Keratinocyte (primary cell): Measurements from ENCODE around the gene KRTAP4-4. TPM values are rescaled to one million over a fixed set of nuclear protein-coding genes. Genes with fewer than 3 reads are reported as not detected.

Experiments
- DNase-seq: peaks from one replicate; pipeline ENCODE4 v3.0.0-alpha.2; 2011; ENCODE audit warnings: low read depth, missing footprints, low spot score
- FAIRE-seq: peaks from 2 replicates; lab custom pipeline; 2011; peaks lifted over from hg19 to GRCh38; lab: Jason Lieb, UNC
- H2AFZ ChIP-seq: 2 replicates; pipeline ENCODE4 v1.6.0; 2012; ENCODE audit warnings: low read length, control low read depth, inconsistent platforms; ENCODE audit not compliant: control insufficient read depth
- H3K27ac ChIP-seq: 2 replicates; pipeline ENCODE4 v1.5.1; 2011; ENCODE audit warnings: low read length; ENCODE audit not compliant: control insufficient read depth, insufficient read depth
- H3K27me3 ChIP-seq: 3 replicates; pipeline ENCODE4 v1.6.0; 2011; ENCODE audit warnings: low read length; ENCODE audit not compliant: control insufficient read depth, insufficient read depth; ENCODE audit errors: extremely low read depth
- H3K36me3 ChIP-seq, 2 experiments: 2 replicates in 1 of 2; 3 replicates in 1 of 2; pipeline ENCODE4 v1.5.1; 2011; ENCODE audit warnings: low read length in 2 of 2, mild to moderate bottlenecking in 1 of 2; ENCODE audit not compliant: control insufficient read depth in 2 of 2, insufficient read depth in 2 of 2; ENCODE audit errors: extremely low read depth in 1 of 2
- H3K4me1 ChIP-seq: 3 replicates; pipeline ENCODE4 v1.5.1; 2011; ENCODE audit warnings: low read length; ENCODE audit not compliant: control insufficient read depth, insufficient read depth; ENCODE audit errors: extremely low read depth
- H3K4me2 ChIP-seq: 3 replicates; pipeline ENCODE4 v1.6.0; 2011; ENCODE audit warnings: low read depth, low read length; ENCODE audit not compliant: control insufficient read depth, insufficient read depth; ENCODE audit errors: extremely low read depth
- H3K4me3 ChIP-seq, 3 experiments: fragments of 200-600 bp in 1 of 3; sonication (generic) in 1 of 3; 2 replicates in 2 of 3; 3 replicates in 1 of 3; pipeline ENCODE4 v1.5.1; 2011 to 2016; ENCODE audit warnings: low read length in 3 of 3, mild to moderate bottlenecking in 3 of 3, control low read depth in 2 of 3, inconsistent platforms in 1 of 3, low read depth in 1 of 3, mixed read lengths in 1 of 3, mixed run types in 1 of 3, moderate library complexity in 1 of 3; ENCODE audit not compliant: control insufficient read depth in 2 of 3, insufficient read depth in 2 of 3; ENCODE audit errors: extremely low read depth in 1 of 3
- H3K79me2 ChIP-seq: 2 replicates; pipeline ENCODE4 v1.6.0; 2012; ENCODE audit warnings: low read length; ENCODE audit not compliant: control insufficient read depth, insufficient read depth
- H3K9ac ChIP-seq: 3 replicates; pipeline ENCODE4 v1.6.0; 2011; ENCODE audit warnings: low read length; ENCODE audit not compliant: control insufficient read depth, insufficient read depth; ENCODE audit errors: extremely low read depth
- H3K9me1 ChIP-seq: 3 replicates; pipeline ENCODE4 v1.6.0; 2011; ENCODE audit warnings: low read length; ENCODE audit not compliant: control insufficient read depth, insufficient read depth; ENCODE audit errors: extremely low read depth
- H3K9me3 ChIP-seq: 2 replicates; pipeline ENCODE4 v1.5.1; 2012; ENCODE audit warnings: low read depth, low read length; ENCODE audit not compliant: control insufficient read depth
- H4K20me1 ChIP-seq: 3 replicates; pipeline ENCODE4 v1.6.0; 2011; ENCODE audit warnings: low read length; ENCODE audit not compliant: control insufficient read depth, insufficient read depth; ENCODE audit errors: extremely low read depth
- CTCF ChIP-seq, 3 experiments: IDR thresholded peaks in 1 of 3; conservative IDR thresholded peaks in 1 of 3; optimal IDR thresholded peaks in 1 of 3; 2 replicates in 2 of 3; 3 replicates in 1 of 3; pipeline versions ENCODE3 to v1.5.1; 2011; ENCODE audit warnings: low read length in 3 of 3, mild to moderate bottlenecking in 3 of 3, moderate library complexity in 2 of 3, control low read depth in 1 of 3, inconsistent platforms in 1 of 3; ENCODE audit not compliant: insufficient read depth in 2 of 3; ENCODE audit errors: extremely low read depth in 1 of 3
- EZH2 ChIP-seq: IDR thresholded peaks from one replicate; pipeline ENCODE4 v1.6.1; 2012; ENCODE audit warnings: inconsistent platforms, mild to moderate bottlenecking, low read length, moderate library complexity
- dilution Hi-C: fragments of 300-500 bp; cut with MboI; formaldehyde crosslinking; loops from one replicate; pipeline ENCODE4 v1.7.0; 2020; ENCODE audit warnings: low sequenced_read_pairs; ENCODE audit not compliant: extremely low pct_ligation_motif_present
- polyA plus RNA-seq, 5 experiments: library from polyadenylated mRNA; depleted of rRNA in 3 of 5; stranded (reverse) in 3 of 5; stranded (forward) in 1 of 5; unstranded in 1 of 5; fragments of >200 nt; gene quantifications; 1 replicate in 1 of 5; 2 replicates in 3 of 5; 3 replicates in 1 of 5; pipeline versions ENCODE4 v1.2.1 to v1.2.3, GENCODE V29; 2011 to 2012; ENCODE audit warnings: missing spikeins in 2 of 5, low read depth in 1 of 5, low replicate concordance in 1 of 5

The KRTAP4-4 gene
- polyA plus RNA-seq, 1 donor (not counting 4 experiments of a cell fraction or from before 2014, with no cell fraction given) = not detected

DNA sequence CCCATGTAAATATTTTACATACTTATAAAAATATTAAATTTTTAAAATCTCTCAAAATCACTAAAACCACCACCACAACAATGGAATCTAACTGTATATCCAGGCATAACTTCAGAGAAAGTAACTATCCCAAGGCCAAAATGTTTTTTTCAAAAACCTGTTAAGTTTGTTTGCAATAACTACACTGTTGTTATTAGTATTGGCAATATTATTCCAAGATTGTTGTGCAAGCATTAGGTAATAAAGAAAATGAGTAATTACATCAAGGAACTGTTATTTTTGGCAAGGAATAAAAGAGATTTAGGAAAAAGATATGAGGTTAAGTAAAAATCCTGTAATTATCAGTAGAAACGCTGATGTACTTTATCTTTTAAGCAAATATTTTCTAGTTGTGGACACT, 33.2 kb downstream of the KRTAP4-4 start:
- DNase-seq (no peak), FAIRE-seq (no peak)
- Histone ChIP-seq H3K79me2 (no peaks in the 10 kb centered on the region), H3K4me3 (no peak overlapping the region), H2AFZ (no peak overlapping the region), H3K9me3 (no peaks in the 10 kb centered on the region), H3K27ac (no peak overlapping the region), H4K20me1 (no peaks in the 10 kb centered on the region), H3K27me3 (no peaks in the 10 kb centered on the region), H3K36me3 (no peaks in the 10 kb centered on the region), H3K4me2 (no peak overlapping the region), H3K9ac (no peak overlapping the region), H3K9me1 (no peaks in the 10 kb centered on the region), H3K4me1 (peaks cover 19% of the 10 kb centered on the region)
- no peak for TF ChIP-seq CTCF (optimal IDR thresholded peaks at IDR 0.05 in 1 of 3, IDR thresholded peaks at IDR 0.05 in 1 of 3, conservative IDR thresholded peaks at IDR 0.05 in 1 of 3; ENCODE audit: extremely low read depth in 1 of 3, insufficient read depth in 2 of 3, low read length in 3 of 3)
- TF ChIP-seq EZH2 = no peak
- dilution Hi-C loops = no loop called here

GRCh38 chr17:41126412-41126811, 34.1 kb downstream of the KRTAP4-4 start:
- H3K4me2 ChIP-seq = no peak overlapping the region
- no peaks in the 10 kb centered on the region for H3K27me3 ChIP-seq
- no peak overlapping the region for H3K9ac ChIP-seq
- no peak overlapping the region for H3K27ac ChIP-seq
- H3K9me1 ChIP-seq = no peaks in the 10 kb centered on the region
- H3K9me3 ChIP-seq = no peaks in the 10 kb centered on the region
- DNase-seq (no peak), FAIRE-seq (no peak)
- no peaks in the 10 kb centered on the region for H3K79me2 ChIP-seq
- H3K4me3 ChIP-seq = no peak overlapping the region
- no peaks in the 10 kb centered on the region for H4K20me1 ChIP-seq
- dilution Hi-C loops = no loop called here
- H3K4me1 ChIP-seq = peaks cover 10% of the 10 kb centered on the region
- no peaks in the 10 kb centered on the region for H3K36me3 ChIP-seq
- TF ChIP-seq CTCF (optimal IDR thresholded peaks at IDR 0.05 in 1 of 3, IDR thresholded peaks at IDR 0.05 in 1 of 3, conservative IDR thresholded peaks at IDR 0.05 in 1 of 3; ENCODE audit: extremely low read depth in 1 of 3, insufficient read depth in 2 of 3, low read length in 3 of 3) (no peak), EZH2 (no peak)
- H2AFZ ChIP-seq = no peak overlapping the region
